Brain microvascular endothelial cell (primary cell): Measurements from ENCODE around the gene AHI1.

Source experiments
- DNase-seq: peaks from one replicate; pipeline ENCODE4 v3.0.0-alpha.2; 2020
- H3K27ac ChIP-seq: fragments of 250-450 bp; sonication (Bioruptor Pico); 2 replicates; pipeline ENCODE4 v1.5.1; 2020; ENCODE audit warnings: mild to moderate bottlenecking, moderate library complexity
- H3K27me3 ChIP-seq: fragments of 250-450 bp; sonication (Bioruptor Pico); replicated peaks from 2 replicates; pipeline ENCODE4 v1.5.1; 2020; ENCODE audit warnings: mild to moderate bottlenecking
- H3K36me3 ChIP-seq: fragments of 250-450 bp; sonication (Bioruptor Pico); replicated peaks from 2 replicates; pipeline ENCODE4 v1.5.1; 2020; ENCODE audit warnings: mild to moderate bottlenecking
- H3K4me3 ChIP-seq: 2 replicates; pipeline ENCODE4 v1.5.1; 2011; ENCODE audit warnings: low read depth, mild to moderate bottlenecking, control low read depth, low read length, moderate library complexity
- in situ Hi-C: cut with HindIII; loops from 2 replicates; pipeline ENCODE4 v1.10.0; 2017; ENCODE audit warnings: low sequenced_read_pairs, low pct_ligation_motif_present
- TF ChIP-seq, protein P1 (sequence below): IDR thresholded peaks from 2 replicates; pipeline ENCODE4 v1.5.1; 2011; ENCODE audit warnings: low read depth, mild to moderate bottlenecking, moderate library complexity, low read length, control low read depth, inconsistent platforms; ENCODE audit errors: missing control alignments

Gene AHI1

DNA sequence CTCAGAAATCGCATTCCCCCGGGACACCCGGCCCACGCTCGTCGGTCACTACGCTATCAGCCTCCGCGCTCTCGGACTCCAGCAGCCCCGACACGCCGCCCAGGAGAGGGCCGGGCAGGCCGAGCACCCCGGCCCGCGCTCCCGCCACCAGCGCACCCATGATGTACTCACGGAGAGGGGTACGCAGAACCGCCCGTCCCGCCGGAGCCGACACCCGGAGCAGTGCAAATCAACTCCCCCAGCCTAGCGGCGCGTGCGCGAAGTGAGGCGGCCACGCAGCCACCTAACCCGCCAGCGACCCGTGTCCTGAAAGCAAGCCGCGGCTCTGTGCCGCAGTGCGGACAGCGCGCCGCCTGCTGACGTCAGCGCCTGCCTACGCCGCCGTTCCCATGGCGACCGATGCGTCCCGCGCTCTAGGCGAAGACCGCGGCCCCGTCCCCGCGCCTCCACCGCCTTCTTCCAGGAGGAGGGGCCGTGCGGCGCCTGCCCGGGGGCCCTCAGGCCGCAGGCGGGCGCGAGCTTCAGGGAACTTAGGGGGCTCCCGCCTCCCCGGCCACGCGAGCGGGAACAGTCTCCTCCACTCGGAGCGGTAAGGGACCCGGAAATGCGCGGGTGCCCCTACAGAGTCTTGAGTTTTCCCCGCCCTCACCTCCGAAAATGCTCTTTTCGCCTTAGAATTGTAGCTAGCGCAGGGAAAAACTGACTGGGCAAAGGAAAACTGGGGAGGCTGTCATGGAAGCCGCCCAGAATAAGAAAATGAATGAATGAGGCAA, at the start of gene AHI1:
TSS of gene AHI1 (minus strand) at position 329 of the 773 bp plus-strand sequence. CDS start 5,503 bp downstream, outside the sequence.
- H3K36me3 ChIP-seq, result no peaks in the 10 kb centered on the region
- DNase-seq, result peak; percentile 90
- H3K4me3 ChIP-seq, result peak within 1 kb of the TSS; percentile 90
- in situ Hi-C loops, result no loop called here
- no peaks in the 10 kb centered on the region for H3K27me3 ChIP-seq
- H3K27ac ChIP-seq, result peak within 1 kb of the TSS; percentile 98
- TF ChIP-seq, protein P1, sequence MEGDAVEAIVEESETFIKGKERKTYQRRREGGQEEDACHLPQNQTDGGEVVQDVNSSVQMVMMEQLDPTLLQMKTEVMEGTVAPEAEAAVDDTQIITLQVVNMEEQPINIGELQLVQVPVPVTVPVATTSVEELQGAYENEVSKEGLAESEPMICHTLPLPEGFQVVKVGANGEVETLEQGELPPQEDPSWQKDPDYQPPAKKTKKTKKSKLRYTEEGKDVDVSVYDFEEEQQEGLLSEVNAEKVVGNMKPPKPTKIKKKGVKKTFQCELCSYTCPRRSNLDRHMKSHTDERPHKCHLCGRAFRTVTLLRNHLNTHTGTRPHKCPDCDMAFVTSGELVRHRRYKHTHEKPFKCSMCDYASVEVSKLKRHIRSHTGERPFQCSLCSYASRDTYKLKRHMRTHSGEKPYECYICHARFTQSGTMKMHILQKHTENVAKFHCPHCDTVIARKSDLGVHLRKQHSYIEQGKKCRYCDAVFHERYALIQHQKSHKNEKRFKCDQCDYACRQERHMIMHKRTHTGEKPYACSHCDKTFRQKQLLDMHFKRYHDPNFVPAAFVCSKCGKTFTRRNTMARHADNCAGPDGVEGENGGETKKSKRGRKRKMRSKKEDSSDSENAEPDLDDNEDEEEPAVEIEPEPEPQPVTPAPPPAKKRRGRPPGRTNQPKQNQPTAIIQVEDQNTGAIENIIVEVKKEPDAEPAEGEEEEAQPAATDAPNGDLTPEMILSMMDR, result no peak

DNA sequence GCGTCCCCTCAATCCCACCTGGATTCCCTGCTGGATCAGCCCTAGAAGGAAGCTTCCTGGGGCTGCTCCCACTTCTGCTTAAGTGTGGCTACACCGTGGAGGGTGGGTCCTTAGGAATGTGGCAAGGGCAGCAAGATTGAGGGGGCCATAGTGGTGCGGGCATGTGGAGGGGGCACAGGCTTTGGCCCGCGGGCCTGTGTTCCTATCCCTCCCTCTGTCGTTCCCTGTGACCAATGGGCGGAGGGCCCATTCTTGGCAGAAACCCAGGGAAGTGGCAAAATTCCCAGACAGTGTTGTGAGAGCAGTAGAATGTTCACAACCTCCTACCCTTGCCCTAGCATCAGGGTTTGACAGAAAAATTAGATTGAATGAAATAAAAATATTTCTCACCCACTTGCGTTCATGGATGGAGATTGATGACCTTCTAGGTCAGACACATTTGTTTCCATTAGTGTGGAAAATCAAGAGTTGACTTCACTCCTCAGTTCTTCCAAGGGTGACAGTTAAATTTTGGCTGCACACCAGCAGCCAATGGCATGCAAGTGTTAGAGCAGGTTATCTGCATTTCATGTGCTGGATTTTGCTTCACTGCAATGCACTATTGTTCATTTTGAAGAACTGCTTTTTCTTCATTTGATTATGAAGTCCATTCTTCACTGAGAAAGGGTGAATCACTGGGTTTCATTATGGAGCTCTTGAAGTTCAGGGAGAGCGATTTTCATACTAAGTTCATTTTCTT, 49.3 kb upstream of the AHI1 start:
- Histone ChIP-seq H3K27me3 (no peaks in the 10 kb centered on the region), H3K36me3 (no peaks in the 10 kb centered on the region), H3K4me3 (no peak overlapping the region), H3K27ac (no peak overlapping the region)
- TF ChIP-seq, protein P1, result no peak
- DNase-seq, result no peak
- in situ Hi-C loops, result no loop called here

DNA sequence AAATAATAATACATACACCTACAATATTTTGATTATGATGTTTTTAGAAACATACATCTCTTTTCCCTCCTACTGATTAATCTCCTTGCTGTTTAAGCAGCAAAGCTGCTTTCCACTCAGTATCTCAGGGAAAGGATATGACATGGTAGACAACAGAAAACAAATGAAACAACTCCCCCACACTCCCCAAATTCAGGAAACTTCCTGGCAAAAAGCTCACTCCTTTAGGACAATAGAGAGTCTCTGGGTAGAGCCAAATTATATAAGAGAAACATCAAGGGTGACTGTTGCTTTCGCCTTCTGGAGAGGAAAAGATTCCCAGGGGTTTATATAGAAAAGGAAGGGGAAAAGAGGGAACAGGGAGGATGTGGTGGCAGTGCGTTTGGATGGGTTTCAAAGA, 48.7 kb upstream of the AHI1 start:
- in situ Hi-C loops, result no loop called here
- Histone ChIP-seq H3K36me3 (no peaks in the 10 kb centered on the region), H3K4me3 (no peak overlapping the region), H3K27ac (no peak overlapping the region), H3K27me3 (no peaks in the 10 kb centered on the region)
- TF ChIP-seq, protein P1, result no peak
- DNase-seq, result no peak

DNA sequence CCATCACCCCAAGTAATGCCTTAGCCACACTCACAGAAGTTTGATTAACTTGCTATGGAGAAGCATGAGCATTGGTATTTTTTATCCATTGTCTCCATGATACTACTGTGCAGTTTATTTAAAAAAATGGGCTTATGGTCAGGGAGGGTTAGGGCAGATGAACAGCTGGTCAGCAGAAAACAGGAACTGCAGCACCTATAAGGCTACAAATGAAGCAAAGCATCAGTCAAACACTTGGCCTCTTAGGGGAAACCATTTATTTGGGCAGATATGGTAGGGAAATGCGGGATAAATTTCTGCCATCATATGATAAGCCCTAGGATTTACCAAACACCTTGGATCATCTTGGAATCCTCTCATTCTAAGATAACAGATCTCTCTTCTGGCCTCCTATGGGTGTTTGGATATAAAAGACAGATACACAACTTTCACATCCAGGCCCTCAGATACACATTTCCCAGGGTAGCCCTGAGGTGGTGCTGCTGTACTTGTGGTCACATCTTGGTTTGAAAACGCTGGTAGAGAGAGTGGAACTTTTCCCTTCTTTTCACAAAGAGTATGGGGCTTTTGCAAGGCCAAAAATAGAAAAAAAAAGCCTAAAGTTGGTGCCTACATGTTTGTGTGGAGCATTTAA, 42.8 kb upstream of the AHI1 start:
- H3K27me3 ChIP-seq, result no peaks in the 10 kb centered on the region
- no peaks in the 10 kb centered on the region for H3K36me3 ChIP-seq
- no peak overlapping the region for H3K27ac ChIP-seq
- no peak overlapping the region for H3K4me3 ChIP-seq
- TF ChIP-seq, protein P1, result peak; percentile 59
- in situ Hi-C loops, result no loop called here
- DNase-seq, result peak; percentile 54

DNA sequence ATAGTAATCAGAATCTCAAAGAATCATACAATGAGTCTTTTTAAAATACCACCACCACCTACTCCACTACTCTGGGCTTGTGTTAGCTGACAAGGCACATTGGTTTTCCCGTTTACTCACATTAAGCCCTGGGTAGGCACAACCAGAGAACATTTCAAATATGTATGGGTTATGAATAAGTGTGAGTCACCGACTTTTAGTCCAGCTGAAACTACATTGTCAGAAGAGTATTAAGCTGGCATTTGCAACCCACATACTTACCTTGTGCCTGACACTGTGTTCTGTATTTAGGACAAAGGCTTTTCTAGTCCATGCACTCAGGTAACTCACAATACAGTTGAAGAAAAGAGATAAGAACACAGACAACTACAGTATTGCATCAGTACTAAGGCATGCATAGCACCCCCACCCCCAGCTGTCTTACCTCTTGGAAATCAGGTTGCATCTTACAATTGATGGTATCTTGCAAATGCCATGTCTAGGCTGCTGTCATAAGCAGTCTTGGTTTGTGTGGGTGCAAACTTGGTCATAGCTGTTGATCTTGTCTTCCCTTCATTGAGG, 40.3 kb upstream of the AHI1 start:
- no peaks in the 10 kb centered on the region for H3K27me3 ChIP-seq
- peak; percentile 84 for DNase-seq
- H3K36me3 ChIP-seq, result no peaks in the 10 kb centered on the region
- peak overlapping the region; percentile 26 for H3K27ac ChIP-seq
- TF ChIP-seq, protein P1, result no peak
- no peak overlapping the region for H3K4me3 ChIP-seq
- in situ Hi-C loops, result no loop called here
